Stimulated activated naive CD4-positive, alpha-beta T cell treated with Interleukin-2 at 50 U/mL for 16 hours (primary cell): ENCODE results near the gene TMEM116.

Source experiments
- DNase-seq: peaks from one replicate; lab custom pipeline; 2025; lab: John Stamatoyannopoulos, UW

Gene TMEM116

GRCh38 chr12:111894556-111894955 is 118.4 kb downstream of the TMEM116 start:
- DNase-seq, result no peak

- no peak for DNase-seq
These were observed 119.7 kb downstream of the TMEM116 start for GRCh38 chr12:111893287-111893686.

GRCh38 chr12:111887926-111888745 is 124.8 kb downstream of the TMEM116 start:
- DNase-seq, result no peak

- no peak for DNase-seq
These were observed 126.1 kb downstream of the TMEM116 start for GRCh38 chr12:111886662-111887545.

GRCh38 chr12:111881716-111882115 is 131.2 kb downstream of the TMEM116 start:
- no peak for DNase-seq
